Liver (tissue), 3 donors: Measurements from ENCODE around the gene AKT3.

ENCODE experiments used
- GABPA ChIP-seq, 2 donors: IDR thresholded peaks in 1 of 2; conservative IDR thresholded peaks in 1 of 2; 2 replicates each; pipeline ENCODE4 v1.6.1; 2016; ENCODE audit warnings: antibody characterized with exemption in 2 of 2, mild to moderate bottlenecking in 1 of 2, moderate library complexity in 1 of 2
- TF ChIP-seq, protein P1 (sequence below): fragments of 150-350 bp; IDR thresholded peaks from 2 replicates; pipeline ENCODE4 v1.5.1; 2017; ENCODE audit warnings: improper control_type of control experiment, low read depth, low read length; ENCODE audit not compliant: missing input control
- donor health status: healthy.
- donor health status: healthy.

DNA sequence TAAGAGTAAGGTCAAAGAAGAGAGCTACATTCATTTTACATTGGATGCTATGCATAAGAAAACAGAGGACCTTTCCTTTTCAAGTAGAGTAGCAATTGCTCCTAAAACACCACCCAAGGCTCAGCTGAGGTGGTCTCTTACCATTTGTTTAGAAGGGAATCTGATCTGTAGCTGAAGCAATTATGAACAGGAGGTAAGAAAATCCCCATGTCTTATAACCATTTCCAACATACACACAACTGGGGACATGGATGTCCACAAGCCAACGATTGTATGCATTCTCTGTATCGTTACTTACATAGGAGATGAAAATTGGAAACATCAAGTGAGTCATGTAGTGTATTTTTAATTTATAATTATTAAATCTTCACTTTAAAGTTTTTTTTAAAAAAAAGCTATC is 132.0 kb downstream of the AKT3 start:
- TF ChIP-seq, protein P1, sequence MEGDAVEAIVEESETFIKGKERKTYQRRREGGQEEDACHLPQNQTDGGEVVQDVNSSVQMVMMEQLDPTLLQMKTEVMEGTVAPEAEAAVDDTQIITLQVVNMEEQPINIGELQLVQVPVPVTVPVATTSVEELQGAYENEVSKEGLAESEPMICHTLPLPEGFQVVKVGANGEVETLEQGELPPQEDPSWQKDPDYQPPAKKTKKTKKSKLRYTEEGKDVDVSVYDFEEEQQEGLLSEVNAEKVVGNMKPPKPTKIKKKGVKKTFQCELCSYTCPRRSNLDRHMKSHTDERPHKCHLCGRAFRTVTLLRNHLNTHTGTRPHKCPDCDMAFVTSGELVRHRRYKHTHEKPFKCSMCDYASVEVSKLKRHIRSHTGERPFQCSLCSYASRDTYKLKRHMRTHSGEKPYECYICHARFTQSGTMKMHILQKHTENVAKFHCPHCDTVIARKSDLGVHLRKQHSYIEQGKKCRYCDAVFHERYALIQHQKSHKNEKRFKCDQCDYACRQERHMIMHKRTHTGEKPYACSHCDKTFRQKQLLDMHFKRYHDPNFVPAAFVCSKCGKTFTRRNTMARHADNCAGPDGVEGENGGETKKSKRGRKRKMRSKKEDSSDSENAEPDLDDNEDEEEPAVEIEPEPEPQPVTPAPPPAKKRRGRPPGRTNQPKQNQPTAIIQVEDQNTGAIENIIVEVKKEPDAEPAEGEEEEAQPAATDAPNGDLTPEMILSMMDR, result no peak
- TF ChIP-seq GABPA (IDR thresholded peaks at IDR 0.05 in 1 of 2, conservative IDR thresholded peaks at IDR 0.05 in 1 of 2), result no peak
